Sigmoid colon (tissue), 7 donors: ENCODE results near the gene OLFM3. TPM values are rescaled to one million over a fixed set of nuclear protein-coding genes. Genes with fewer than 3 reads are reported as not detected.

ENCODE experiments used
- DNase-seq: peaks from one replicate; pipeline ENCODE4 v3.0.0-alpha.2; 2019
- H3K27ac ChIP-seq, 4 donors: fragments of 200-600 bp; sonication (generic); one replicate each; pipeline ENCODE4 v1.5.1; 2016 to 2019; ENCODE audit warnings: mild to moderate bottlenecking in 1 of 4
- H3K27me3 ChIP-seq, 3 donors: fragments of 200-600 bp; sonication (generic); one replicate each; pipeline ENCODE4 v1.5.1; 2019; ENCODE audit warnings: mild to moderate bottlenecking in 1 of 3
- H3K36me3 ChIP-seq, 4 donors: fragments of 200-600 bp; sonication (generic); one replicate each; pipeline ENCODE4 v1.5.1; 2016 to 2019
- H3K4me1 ChIP-seq, 4 donors: fragments of 200-600 bp; sonication (generic); one replicate each; pipeline ENCODE4 v1.5.1; 2017 to 2019
- H3K4me3 ChIP-seq, 4 donors: fragments of 200-600 bp; sonication (generic); one replicate each; pipeline ENCODE4 v1.5.1; 2017 to 2019; ENCODE audit warnings: mild to moderate bottlenecking in 2 of 4, moderate library complexity in 1 of 4
- H3K9me3 ChIP-seq, 4 donors: fragments of 200-600 bp in 3 of 4; sonication (generic) in 3 of 4; one replicate each; pipeline versions ENCODE4 v1.5.1 to v1.6.1; 2013 to 2019
- EP300 ChIP-seq, 4 donors: sonication (generic); formaldehyde crosslinking; IDR thresholded peaks; one replicate each; pipeline ENCODE4 v1.6.1; 2017; ENCODE audit warnings: antibody characterized with exemption in 4 of 4
- POLR2A ChIP-seq, 2 donors: fragments of 450-650 bp; IDR thresholded peaks; one replicate each; pipeline ENCODE4 v1.6.1; 2016; ENCODE audit warnings: antibody characterized with exemption in 2 of 2, mild to moderate bottlenecking in 2 of 2, moderate library complexity in 2 of 2
- POLR2AphosphoS5 ChIP-seq, 4 donors: sonication (generic); formaldehyde crosslinking; IDR thresholded peaks; one replicate each; pipeline ENCODE4 v1.6.1; 2017; ENCODE audit warnings: antibody characterized with exemption in 4 of 4
- WGBS, 2 donors: extraction: QIAGEN DNeasy Blood & Tissue Kit; methylation state at CpG; one replicate each; pipeline ENCODE4 v1.1.7; 2013; 5-methylcytosine and 5-hydroxymethylcytosine counted together
- intact Hi-C: fragments of 100-400 bp; cut with DNase I; formaldehyde crosslinking; loops from one replicate; pipeline ENCODE4 v1.15.1; 2023
- polyA plus RNA-seq, 3 donors: library from polyadenylated mRNA; stranded (reverse); fragments of 200-250 nt; gene quantifications; one replicate each; pipeline ENCODE4 v1.2.3, GENCODE V29; 2013
- total RNA-seq, 4 donors: library from RNA; depleted of rRNA; stranded (reverse); fragments of >200 nt; gene quantifications; one replicate each; pipeline ENCODE4 v1.1.0, GENCODE V29; 2016
- TF ChIP-seq, protein P1 (sequence below), 4 experiments: fragments of 450-650 bp in 3 of 4; fragments of 200-600 bp in 1 of 4; IDR thresholded peaks; one replicate each; pipeline ENCODE4 v1.5.1; 2016 to 2019; ENCODE audit warnings: antibody characterized with exemption in 4 of 4, mild to moderate bottlenecking in 3 of 4, moderate library complexity in 2 of 4
- donor health status: healthy with polysubstance abuse.
- donor health status: Bipolar disorder and iron deficiency.
- donor health status: healthy.

The OLFM3 gene
- total and polyA plus RNA-seq, 7 donors = 0.44 to 2.1 (median 1.1) TPM; not detected in 2

DNA sequence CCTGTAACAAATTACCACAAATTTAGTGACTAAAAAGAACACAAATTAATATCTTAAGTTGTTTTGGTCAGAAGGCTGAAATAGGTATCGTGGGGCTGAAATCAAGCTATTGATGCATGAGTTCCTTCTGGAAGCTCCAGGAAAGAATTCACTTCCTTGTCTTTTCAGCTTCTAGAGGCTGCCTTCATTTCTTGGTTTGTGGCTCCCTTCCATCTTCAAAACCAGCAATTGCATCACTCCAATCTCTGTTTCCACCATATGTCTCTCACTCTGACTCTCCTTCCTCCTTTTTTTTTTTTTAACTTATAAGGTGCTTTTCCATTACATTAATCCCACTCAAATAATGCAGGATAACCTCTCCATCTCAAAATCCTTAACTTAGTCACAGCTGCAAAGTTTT lies 78.4 kb downstream of the OLFM3 start:
- intact Hi-C loops = no loop called here
- no peaks in the 10 kb centered on the region for H3K27me3 ChIP-seq
- no peak for TF ChIP-seq POLR2AphosphoS5 (IDR thresholded peaks at IDR 0.05)
- no peak for TF ChIP-seq POLR2A (IDR thresholded peaks at IDR 0.05)
- TF ChIP-seq EP300 (IDR thresholded peaks at IDR 0.05) = no peak
- TF ChIP-seq, protein P1, sequence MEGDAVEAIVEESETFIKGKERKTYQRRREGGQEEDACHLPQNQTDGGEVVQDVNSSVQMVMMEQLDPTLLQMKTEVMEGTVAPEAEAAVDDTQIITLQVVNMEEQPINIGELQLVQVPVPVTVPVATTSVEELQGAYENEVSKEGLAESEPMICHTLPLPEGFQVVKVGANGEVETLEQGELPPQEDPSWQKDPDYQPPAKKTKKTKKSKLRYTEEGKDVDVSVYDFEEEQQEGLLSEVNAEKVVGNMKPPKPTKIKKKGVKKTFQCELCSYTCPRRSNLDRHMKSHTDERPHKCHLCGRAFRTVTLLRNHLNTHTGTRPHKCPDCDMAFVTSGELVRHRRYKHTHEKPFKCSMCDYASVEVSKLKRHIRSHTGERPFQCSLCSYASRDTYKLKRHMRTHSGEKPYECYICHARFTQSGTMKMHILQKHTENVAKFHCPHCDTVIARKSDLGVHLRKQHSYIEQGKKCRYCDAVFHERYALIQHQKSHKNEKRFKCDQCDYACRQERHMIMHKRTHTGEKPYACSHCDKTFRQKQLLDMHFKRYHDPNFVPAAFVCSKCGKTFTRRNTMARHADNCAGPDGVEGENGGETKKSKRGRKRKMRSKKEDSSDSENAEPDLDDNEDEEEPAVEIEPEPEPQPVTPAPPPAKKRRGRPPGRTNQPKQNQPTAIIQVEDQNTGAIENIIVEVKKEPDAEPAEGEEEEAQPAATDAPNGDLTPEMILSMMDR (IDR thresholded peaks at IDR 0.05) = no peak
- no peak overlapping the region for H3K27ac ChIP-seq
- no peaks in the 10 kb centered on the region for H3K36me3 ChIP-seq
- DNase-seq = no peak
- no peak overlapping the region for H3K4me3 ChIP-seq
- H3K9me3 ChIP-seq = no peaks in the 10 kb centered on the region
- 78 to 79% methylated on average over 1 of the region's 1 CpG for WGBS, 2 donors
- H3K4me1 ChIP-seq = peaks cover 0 to 7% (median 0%) of the 10 kb centered on the region in 4 donors

DNA sequence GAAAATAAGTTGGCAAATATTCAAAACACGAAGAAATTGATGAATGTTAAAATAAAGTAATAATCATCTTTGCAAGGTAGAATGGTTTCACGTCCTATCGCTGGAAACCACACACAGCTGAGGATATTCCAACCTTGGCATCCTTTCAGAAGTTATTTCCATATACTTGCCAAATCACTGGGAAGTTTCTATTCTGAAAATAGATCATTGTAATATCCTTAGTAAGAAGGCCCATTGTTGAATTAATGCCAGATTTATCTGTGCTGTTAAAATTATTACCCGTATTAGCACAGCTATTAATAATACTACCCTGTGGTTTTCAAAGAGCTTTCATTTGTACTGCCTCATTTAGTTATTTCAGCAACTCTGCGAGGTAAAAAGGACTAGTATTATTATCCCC lies 81.1 kb downstream of the OLFM3 start:
- no peaks in the 10 kb centered on the region for H3K9me3 ChIP-seq
- no peak overlapping the region for H3K27ac ChIP-seq
- TF ChIP-seq EP300 (IDR thresholded peaks at IDR 0.05) (no peak), POLR2A (IDR thresholded peaks at IDR 0.05) (no peak), POLR2AphosphoS5 (IDR thresholded peaks at IDR 0.05) (no peak)
- TF ChIP-seq, protein P1 (IDR thresholded peaks at IDR 0.05) = no peak
- H3K27me3 ChIP-seq = no peaks in the 10 kb centered on the region
- intact Hi-C loops = no loop called here
- no peak overlapping the region for H3K4me3 ChIP-seq
- DNase-seq = no peak
- H3K36me3 ChIP-seq = no peaks in the 10 kb centered on the region
- 56 to 66% methylated on average over 5 of the region's 5 CpGs for WGBS, 2 donors
- H3K4me1 ChIP-seq = peaks cover 0 to 7% (median 0%) of the 10 kb centered on the region in 4 donors

DNA sequence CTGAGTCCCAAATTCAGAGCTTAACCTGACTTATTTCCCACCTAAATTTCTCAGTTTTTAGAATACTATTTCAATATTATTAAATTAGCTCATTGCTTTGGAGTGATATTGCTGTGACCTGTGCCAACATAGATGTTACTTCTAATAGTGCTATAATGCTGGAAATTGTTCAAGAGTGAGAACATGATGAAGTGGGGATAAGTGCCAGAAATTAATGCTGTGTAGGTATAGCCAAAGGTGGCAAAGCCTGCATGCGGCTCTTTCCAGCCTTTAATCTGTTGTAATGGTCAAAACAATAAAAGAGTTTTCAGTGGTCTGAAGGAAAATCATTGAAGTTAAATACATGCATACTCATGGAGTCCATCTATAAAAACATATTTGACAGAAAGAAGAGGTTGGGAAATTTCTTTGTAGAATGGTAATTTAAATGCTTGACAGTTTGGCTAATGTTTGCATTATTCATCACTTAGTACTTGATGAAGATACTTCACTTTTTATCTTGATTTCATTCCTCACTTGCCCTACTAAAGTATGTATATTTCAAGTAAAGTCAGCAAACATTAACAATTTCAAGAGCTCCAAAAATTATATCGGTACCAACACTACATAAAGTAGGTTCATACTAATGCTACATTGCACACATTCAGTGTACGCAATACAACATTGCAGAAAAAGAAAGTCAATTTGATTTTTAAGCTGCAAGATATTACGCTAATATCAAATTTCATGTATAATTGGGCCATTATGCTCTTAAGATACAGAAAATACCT lies 82.1 kb downstream of the OLFM3 start:
- Histone ChIP-seq H3K27me3 (no peaks in the 10 kb centered on the region), H3K4me1 (peaks cover 0 to 7% (median 0%) of the 10 kb centered on the region in 4 donors), H3K27ac (no peak overlapping the region), H3K36me3 (no peaks in the 10 kb centered on the region), H3K9me3 (no peaks in the 10 kb centered on the region), H3K4me3 (no peak overlapping the region)
- no peak for DNase-seq
- intact Hi-C loops = no loop called here
- WGBS, 2 donors = 85 to 87% methylated on average over 4 of the region's 4 CpGs
- TF ChIP-seq EP300 (IDR thresholded peaks at IDR 0.05) = no peak
- TF ChIP-seq POLR2AphosphoS5 (IDR thresholded peaks at IDR 0.05) = no peak
- TF ChIP-seq, protein P1 (IDR thresholded peaks at IDR 0.05) = no peak
- TF ChIP-seq POLR2A (IDR thresholded peaks at IDR 0.05) = no peak

DNA sequence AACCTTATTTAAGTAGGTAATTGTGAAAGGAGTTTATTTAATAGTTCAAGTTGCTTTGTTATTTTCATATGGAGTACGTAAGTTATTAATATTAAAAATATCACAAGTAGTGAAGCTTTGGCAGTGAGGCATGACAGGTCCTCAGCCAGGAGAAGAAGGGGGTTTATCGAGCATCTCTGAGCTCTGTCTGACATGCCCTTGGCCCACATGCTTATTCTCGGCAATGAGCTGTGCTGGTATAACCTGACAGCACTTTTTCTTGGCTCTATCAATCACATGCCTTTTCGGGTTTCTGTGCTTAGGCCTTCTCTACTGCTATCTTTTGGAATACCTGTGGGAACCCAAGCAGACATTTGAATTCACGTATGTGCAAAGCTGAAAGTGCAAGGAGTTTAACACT lies 84.8 kb downstream of the OLFM3 start:
- no peak overlapping the region for H3K27ac ChIP-seq
- H3K4me1 ChIP-seq = peaks cover 0 to 7% (median 0%) of the 10 kb centered on the region in 4 donors
- no peak overlapping the region for H3K4me3 ChIP-seq
- no peak for DNase-seq
- intact Hi-C loops = no loop called here
- 88 to 92% methylated on average over 5 of the region's 5 CpGs for WGBS, 2 donors
- no peak for TF ChIP-seq POLR2AphosphoS5 (IDR thresholded peaks at IDR 0.05)
- TF ChIP-seq, protein P1 (IDR thresholded peaks at IDR 0.05) = no peak
- TF ChIP-seq POLR2A (IDR thresholded peaks at IDR 0.05) = no peak
- no peak for TF ChIP-seq EP300 (IDR thresholded peaks at IDR 0.05)
- H3K27me3 ChIP-seq = no peaks in the 10 kb centered on the region
- H3K36me3 ChIP-seq = no peaks in the 10 kb centered on the region
- no peaks in the 10 kb centered on the region for H3K9me3 ChIP-seq

DNA sequence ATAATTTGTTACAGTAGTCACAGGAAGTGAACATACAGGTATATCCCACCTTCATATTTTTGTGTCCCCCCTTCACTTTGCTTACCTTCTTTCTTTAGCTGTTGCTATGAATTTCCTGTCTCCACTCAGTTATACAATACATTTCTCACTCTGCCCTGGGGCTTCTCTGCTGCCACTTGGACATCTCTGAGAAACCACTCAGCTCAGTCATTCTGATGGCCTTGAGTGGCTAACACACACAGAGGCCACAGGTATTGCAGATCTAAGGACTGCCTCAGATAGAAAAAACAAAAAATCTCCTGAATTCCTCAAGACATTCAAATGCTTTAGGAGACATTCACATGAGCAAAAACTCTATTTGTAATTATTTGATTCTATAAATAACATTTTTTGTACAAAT lies 87.7 kb downstream of the OLFM3 start:
- Histone ChIP-seq H3K27ac (no peak overlapping the region), H3K9me3 (no peaks in the 10 kb centered on the region), H3K36me3 (no peaks in the 10 kb centered on the region), H3K4me3 (no peak overlapping the region), H3K4me1 (no peaks in the 10 kb centered on the region), H3K27me3 (no peaks in the 10 kb centered on the region)
- TF ChIP-seq, protein P1 (IDR thresholded peaks at IDR 0.05) = no peak
- no peak for TF ChIP-seq POLR2A (IDR thresholded peaks at IDR 0.05)
- intact Hi-C loops = no loop called here
- DNase-seq = no peak
